Thyroid gland (tissue), 4 donors: ENCODE measurements around the gene FOXP1. TPM values are rescaled to one million over a fixed set of nuclear protein-coding genes. Genes with fewer than 3 reads are reported as not detected.

Experiments
- DNase-seq, 2 donors: peaks; one replicate each; pipeline ENCODE4 v3.0.0-alpha.2; 2019
- H3K27ac ChIP-seq, 3 donors: fragments of 200-600 bp; sonication (generic); 1 replicate in 2 of 3; 2 replicates in 1 of 3; pipeline ENCODE4 v1.5.1; 2016 to 2019; ENCODE audit warnings: mild to moderate bottlenecking in 1 of 3, moderate library complexity in 1 of 3
- H3K27me3 ChIP-seq: fragments of 200-600 bp; sonication (generic); one replicate; pipeline ENCODE4 v1.5.1; 2019
- H3K36me3 ChIP-seq, 2 donors: fragments of 200-600 bp; sonication (generic); one replicate each; pipeline ENCODE4 v1.5.1; 2016 to 2019
- H3K4me1 ChIP-seq, 2 donors: fragments of 200-600 bp; sonication (generic); one replicate each; pipeline ENCODE4 v1.5.1; 2017 to 2019
- H3K4me3 ChIP-seq, 3 donors: fragments of 200-600 bp; sonication (generic); replicated peaks in 1 of 3; 1 replicate in 2 of 3; 2 replicates in 1 of 3; pipeline ENCODE4 v1.5.1; 2016; ENCODE audit warnings: mild to moderate bottlenecking in 1 of 3
- H3K9me3 ChIP-seq: fragments of 200-600 bp; sonication (generic); one replicate; pipeline ENCODE4 v1.5.1; 2017
- POLR2A ChIP-seq, 2 donors: fragments of 450-650 bp; IDR thresholded peaks; one replicate each; pipeline ENCODE4 v1.6.1; 2017; ENCODE audit warnings: antibody characterized with exemption in 2 of 2, mild to moderate bottlenecking in 2 of 2, moderate library complexity in 1 of 2
- WGBS, 2 donors: methylation state at CpG; one replicate each; pipeline ENCODE4 v1.1.5; 2017; 5-methylcytosine and 5-hydroxymethylcytosine counted together
- intact Hi-C: fragments of 100-400 bp; cut with DNase I; formaldehyde crosslinking; loops from one replicate; pipeline ENCODE4 v1.15.1; 2023
- total RNA-seq, 4 donors: library from RNA; depleted of rRNA; stranded (reverse); fragments of >200 nt; gene quantifications; one replicate each; pipeline ENCODE4 v1.2.3, GENCODE V29; 2016
- TF ChIP-seq, protein P1 (sequence below), 6 experiments: fragments of 200-600 bp in 3 of 6; fragments of 450-650 bp in 3 of 6; sonication (generic) in 3 of 6; IDR thresholded peaks; one replicate each; pipeline ENCODE4 v1.5.1; 2016 to 2019; ENCODE audit warnings: antibody characterized with exemption in 6 of 6, mild to moderate bottlenecking in 2 of 6, inconsistent platforms in 1 of 6, moderate library complexity in 1 of 6

FOXP1 gene
- total RNA-seq, 4 donors from 2014 or later: 111 to 187 (median 141) TPM

- H3K4me3 ChIP-seq: no peak overlapping the region
- H3K27me3 ChIP-seq: no peaks in the 10 kb centered on the region
- TF ChIP-seq POLR2A (IDR thresholded peaks at IDR 0.05): no peak
- TF ChIP-seq, protein P1, sequence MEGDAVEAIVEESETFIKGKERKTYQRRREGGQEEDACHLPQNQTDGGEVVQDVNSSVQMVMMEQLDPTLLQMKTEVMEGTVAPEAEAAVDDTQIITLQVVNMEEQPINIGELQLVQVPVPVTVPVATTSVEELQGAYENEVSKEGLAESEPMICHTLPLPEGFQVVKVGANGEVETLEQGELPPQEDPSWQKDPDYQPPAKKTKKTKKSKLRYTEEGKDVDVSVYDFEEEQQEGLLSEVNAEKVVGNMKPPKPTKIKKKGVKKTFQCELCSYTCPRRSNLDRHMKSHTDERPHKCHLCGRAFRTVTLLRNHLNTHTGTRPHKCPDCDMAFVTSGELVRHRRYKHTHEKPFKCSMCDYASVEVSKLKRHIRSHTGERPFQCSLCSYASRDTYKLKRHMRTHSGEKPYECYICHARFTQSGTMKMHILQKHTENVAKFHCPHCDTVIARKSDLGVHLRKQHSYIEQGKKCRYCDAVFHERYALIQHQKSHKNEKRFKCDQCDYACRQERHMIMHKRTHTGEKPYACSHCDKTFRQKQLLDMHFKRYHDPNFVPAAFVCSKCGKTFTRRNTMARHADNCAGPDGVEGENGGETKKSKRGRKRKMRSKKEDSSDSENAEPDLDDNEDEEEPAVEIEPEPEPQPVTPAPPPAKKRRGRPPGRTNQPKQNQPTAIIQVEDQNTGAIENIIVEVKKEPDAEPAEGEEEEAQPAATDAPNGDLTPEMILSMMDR (IDR thresholded peaks at IDR 0.05): no peak
- no peaks in the 10 kb centered on the region for H3K36me3 ChIP-seq
- intact Hi-C loops: no loop called here
- peaks cover 20 to 21% of the 10 kb centered on the region in 2 donors for H3K4me1 ChIP-seq
- peak overlapping the region; percentile 14 to 47 (median 22) for H3K27ac ChIP-seq
- 93 to 95% methylated on average over 9 of the region's 9 CpGs for WGBS, 2 donors
- H3K9me3 ChIP-seq: no peaks in the 10 kb centered on the region
- no peak for DNase-seq
Measured at GRCh38 chr3:71265365-71265915, 318.1 kb downstream of the FOXP1 start.

- Histone ChIP-seq H3K36me3 (no peaks in the 10 kb centered on the region), H3K9me3 (no peaks in the 10 kb centered on the region), H3K4me1 (peaks cover 20 to 21% of the 10 kb centered on the region in 2 donors), H3K27ac (peak overlapping the region; percentile 14 to 47 (median 22)), H3K4me3 (no peak overlapping the region), H3K27me3 (no peaks in the 10 kb centered on the region)
- WGBS, 2 donors: 62 to 63% methylated on average over 2 of the region's 2 CpGs
- peak in 1 of 2 donors; percentile 26 for DNase-seq
- TF ChIP-seq, protein P1 (IDR thresholded peaks at IDR 0.05): no peak
- TF ChIP-seq POLR2A (IDR thresholded peaks at IDR 0.05): no peak
- intact Hi-C loops: no loop called here
Measured at GRCh38 chr3:71264840-71265239, 318.7 kb downstream of the FOXP1 start.

GRCh38 chr3:71262364-71263265, 320.9 kb downstream of the FOXP1 start:
- DNase-seq: peak; percentile 24

GRCh38 chr3:71260782-71261181, 322.7 kb downstream of the FOXP1 start:
- WGBS, 2 donors: 98 to 99% methylated on average over 8 of the region's 8 CpGs
- Histone ChIP-seq H3K4me1 (peaks cover 21 to 30% of the 10 kb centered on the region in 2 donors), H3K27me3 (no peaks in the 10 kb centered on the region), H3K9me3 (no peaks in the 10 kb centered on the region), H3K4me3 (no peak overlapping the region), H3K27ac (no peak overlapping the region), H3K36me3 (no peaks in the 10 kb centered on the region)
- intact Hi-C loops: no loop called here
- no peak for DNase-seq
- TF ChIP-seq POLR2A (IDR thresholded peaks at IDR 0.05): no peak
- TF ChIP-seq, protein P1 (IDR thresholded peaks at IDR 0.05): no peak

More at GRCh38 chr3:71262364-71263265, 320.9 kb downstream of the FOXP1 start:
- H3K27me3 ChIP-seq: no peaks in the 10 kb centered on the region
- WGBS, 2 donors: 38 to 40% methylated on average over 8 of the region's 8 CpGs
- no peaks in the 10 kb centered on the region for H3K9me3 ChIP-seq
- TF ChIP-seq POLR2A (IDR thresholded peaks at IDR 0.05): no peak
- TF ChIP-seq, protein P1 (IDR thresholded peaks at IDR 0.05): no peak
- H3K4me1 ChIP-seq: peaks cover 21 to 30% of the 10 kb centered on the region in 2 donors
- intact Hi-C loops: no loop called here
- H3K27ac ChIP-seq: peak overlapping the region; percentile 51 to 85 (median 56)
- no peaks in the 10 kb centered on the region for H3K36me3 ChIP-seq
- no peak overlapping the region for H3K4me3 ChIP-seq

DNA sequence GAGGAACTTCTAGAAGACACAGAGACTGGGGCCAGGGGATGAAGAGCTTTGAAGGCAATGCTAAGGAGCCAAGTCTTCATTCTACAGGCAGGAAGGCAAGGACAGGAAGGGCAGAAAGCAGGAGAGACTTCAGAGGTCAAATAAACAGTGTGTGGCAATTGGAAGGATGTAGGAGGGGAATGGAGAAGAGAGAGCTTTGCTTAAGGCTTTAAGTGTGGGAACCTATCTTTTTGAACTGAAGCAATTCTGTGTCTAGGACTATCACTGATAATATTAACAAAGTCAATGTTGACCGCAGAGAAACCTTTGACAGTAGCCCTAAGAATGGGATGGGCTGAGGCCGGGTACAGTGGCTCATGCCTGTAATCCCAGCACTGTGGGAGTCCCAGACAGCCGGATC, 325.0 kb downstream of the FOXP1 start:
- 94 to 95% methylated on average over 3 of the region's 3 CpGs for WGBS, 2 donors
- H3K4me1 ChIP-seq: peaks cover 18 to 35% of the 10 kb centered on the region in 2 donors
- DNase-seq: no peak
- no peak overlapping the region for H3K27ac ChIP-seq
- H3K4me3 ChIP-seq: no peak overlapping the region
- H3K36me3 ChIP-seq: no peaks in the 10 kb centered on the region
- intact Hi-C loops: no loop called here
- no peaks in the 10 kb centered on the region for H3K27me3 ChIP-seq
- H3K9me3 ChIP-seq: no peaks in the 10 kb centered on the region
- TF ChIP-seq, protein P1 (IDR thresholded peaks at IDR 0.05): no peak
- TF ChIP-seq POLR2A (IDR thresholded peaks at IDR 0.05): no peak
